Fibroblast of lung (primary cell): Measurements from ENCODE around the gene DHRS9. TPM values are rescaled to one million over a fixed set of nuclear protein-coding genes. Genes with fewer than 3 reads are reported as not detected.

Source experiments
- DNase-seq, 2 donors: peaks; one replicate each; pipeline versions ENCODE4 v3.0.0 to v3.0.0-alpha.2; 2010; ENCODE audit warnings: low read depth in 2 of 2
- H2AFZ ChIP-seq: 2 replicates; pipeline ENCODE4 v1.5.1; 2012; ENCODE audit warnings: low read length, control low read depth, inconsistent platforms
- H3K27ac ChIP-seq: 2 replicates; pipeline ENCODE4 v1.5.1; 2011; ENCODE audit warnings: low read length, control low read depth; ENCODE audit not compliant: insufficient read depth
- H3K27me3 ChIP-seq: 2 replicates; pipeline ENCODE4 v1.5.1; 2011; ENCODE audit warnings: mild to moderate bottlenecking, low read length; ENCODE audit not compliant: control insufficient read depth, insufficient read depth
- H3K36me3 ChIP-seq: 2 replicates; pipeline ENCODE4 v1.5.1; 2011; ENCODE audit warnings: low read length; ENCODE audit not compliant: control insufficient read depth, insufficient read depth
- H3K4me1 ChIP-seq: 2 replicates; pipeline ENCODE4 v1.5.1; 2011; ENCODE audit warnings: low read length; ENCODE audit not compliant: control insufficient read depth, insufficient read depth; ENCODE audit errors: extremely low read depth
- H3K4me2 ChIP-seq: 2 replicates; pipeline ENCODE4 v1.5.1; 2011; ENCODE audit warnings: low read length, control low read depth; ENCODE audit not compliant: insufficient read depth; ENCODE audit errors: extremely low read depth
- H3K4me3 ChIP-seq, 4 experiments: fragments of 200-600 bp in 1 of 4; sonication (generic) in 1 of 4; replicated peaks in 1 of 4; 2 replicates each; pipeline ENCODE4 v1.5.1; 2011 to 2016; ENCODE audit warnings: low read length in 4 of 4, low read depth in 3 of 4, mild to moderate bottlenecking in 3 of 4, control low read depth in 2 of 4, inconsistent platforms in 1 of 4, mixed read lengths in 1 of 4; ENCODE audit not compliant: insufficient read depth in 1 of 4; ENCODE audit errors: control extremely low read depth in 1 of 4
- H3K79me2 ChIP-seq: 2 replicates; pipeline ENCODE4 v1.5.1; 2012; ENCODE audit warnings: mild to moderate bottlenecking, low read length, inconsistent platforms; ENCODE audit not compliant: control insufficient read depth, insufficient read depth
- H3K9ac ChIP-seq: 2 replicates; pipeline ENCODE4 v1.5.1; 2011; ENCODE audit warnings: mild to moderate bottlenecking, low read length, control low read depth; ENCODE audit not compliant: insufficient read depth
- H3K9me3 ChIP-seq: 2 replicates; pipeline ENCODE4 v1.5.1; 2012; ENCODE audit warnings: low read depth, low read length; ENCODE audit not compliant: control insufficient read depth, insufficient read depth
- H4K20me1 ChIP-seq: 2 replicates; pipeline ENCODE4 v1.5.1; 2011; ENCODE audit warnings: low read length; ENCODE audit not compliant: control insufficient read depth, insufficient read depth; ENCODE audit errors: extremely low read depth
- CTCF ChIP-seq, 2 donors: IDR thresholded peaks in 1 of 2; conservative IDR thresholded peaks in 1 of 2; 1 replicate in 1 of 2; 2 replicates in 1 of 2; pipeline ENCODE4 v1.5.1; 2011 to 2012; ENCODE audit warnings: low read length in 2 of 2, control low read depth in 1 of 2, inconsistent platforms in 1 of 2, low read depth in 1 of 2, mild to moderate bottlenecking in 1 of 2
- EZH2 ChIP-seq: IDR thresholded peaks from 2 replicates; pipeline ENCODE4 v1.5.1; 2012; ENCODE audit warnings: low read length, control low read depth, mild to moderate bottlenecking; ENCODE audit errors: missing control alignments
- polyA plus RNA-seq, 2 donors: library from polyadenylated mRNA; depleted of rRNA in 1 of 2; stranded (reverse) in 1 of 2; unstranded in 1 of 2; fragments of >200 nt; gene quantifications; 2 replicates each; pipeline ENCODE4 v1.2.1, GENCODE V29; 2011 to 2012; ENCODE audit warnings: missing spikeins in 1 of 2
- total RNA-seq: library from RNA; depleted of rRNA; stranded (reverse); fragments of >200 nt; gene quantifications from 2 replicates; pipeline ENCODE4 v1.2.1, GENCODE V29; 2014

Gene DHRS9
- total and polyA plus RNA-seq, 2 donors (not counting 1 experiment from before 2014, with no cell fraction given), result not detected

- no peaks in the 10 kb centered on the region for H4K20me1 ChIP-seq
- no peaks in the 10 kb centered on the region for H3K4me1 ChIP-seq
- H3K4me2 ChIP-seq, result no peak overlapping the region
- H3K4me3 ChIP-seq, result no peak overlapping the region
- no peak for DNase-seq
- H3K9me3 ChIP-seq, result no peaks in the 10 kb centered on the region
- H3K79me2 ChIP-seq, result no peaks in the 10 kb centered on the region
- TF ChIP-seq EZH2, result no peak
- no peak for TF ChIP-seq CTCF (conservative IDR thresholded peaks at IDR 0.05 in 1 of 2, IDR thresholded peaks at IDR 0.05 in 1 of 2; ENCODE audit: low read depth in 1 of 2, low read length in 2 of 2)
- no peak overlapping the region for H3K27ac ChIP-seq
- H3K36me3 ChIP-seq, result no peaks in the 10 kb centered on the region
- no peak overlapping the region for H2AFZ ChIP-seq
- no peaks in the 10 kb centered on the region for H3K27me3 ChIP-seq
- no peak overlapping the region for H3K9ac ChIP-seq
Observed at GRCh38 chr2:169106563-169107545, 37.5 kb downstream of the DHRS9 start.

GRCh38 chr2:169107645-169108044 is 38.3 kb downstream of the DHRS9 start:
- H3K9ac ChIP-seq, result no peak overlapping the region
- H3K27ac ChIP-seq, result no peak overlapping the region
- no peak overlapping the region for H3K4me3 ChIP-seq
- H4K20me1 ChIP-seq, result no peaks in the 10 kb centered on the region
- DNase-seq, result no peak
- no peaks in the 10 kb centered on the region for H3K9me3 ChIP-seq
- no peaks in the 10 kb centered on the region for H3K36me3 ChIP-seq
- H3K79me2 ChIP-seq, result no peaks in the 10 kb centered on the region
- no peak overlapping the region for H3K4me2 ChIP-seq
- no peak for TF ChIP-seq EZH2
- TF ChIP-seq CTCF (conservative IDR thresholded peaks at IDR 0.05 in 1 of 2, IDR thresholded peaks at IDR 0.05 in 1 of 2; ENCODE audit: low read depth in 1 of 2, low read length in 2 of 2), result no peak
- no peaks in the 10 kb centered on the region for H3K4me1 ChIP-seq
- H3K27me3 ChIP-seq, result no peaks in the 10 kb centered on the region
- no peak overlapping the region for H2AFZ ChIP-seq

- DNase-seq, result no peak
- Histone ChIP-seq H3K79me2 (no peaks in the 10 kb centered on the region), H3K9me3 (no peaks in the 10 kb centered on the region), H3K4me2 (no peak overlapping the region), H4K20me1 (no peaks in the 10 kb centered on the region), H3K27ac (no peak overlapping the region), H3K4me1 (no peaks in the 10 kb centered on the region), H2AFZ (no peak overlapping the region), H3K9ac (no peak overlapping the region), H3K4me3 (no peak overlapping the region), H3K36me3 (no peaks in the 10 kb centered on the region), H3K27me3 (no peaks in the 10 kb centered on the region)
- no peak for TF ChIP-seq EZH2
- no peak for TF ChIP-seq CTCF (conservative IDR thresholded peaks at IDR 0.05 in 1 of 2, IDR thresholded peaks at IDR 0.05 in 1 of 2; ENCODE audit: low read depth in 1 of 2, low read length in 2 of 2)
Observed at GRCh38 chr2:169108099-169108884, 38.9 kb downstream of the DHRS9 start.
